HG02763 (cell line): ENCODE measurements around the gene CCDC120.

ENCODE experiments used
- ATAC-seq: cut with Tn5 transposase; IDR thresholded peaks from one replicate; pipeline ENCODE4 v1.9.1; 2021; ENCODE audit warnings: mild to moderate bottlenecking, moderate library complexity; ENCODE audit not compliant: unreplicated experiment

The CCDC120 gene

DNA sequence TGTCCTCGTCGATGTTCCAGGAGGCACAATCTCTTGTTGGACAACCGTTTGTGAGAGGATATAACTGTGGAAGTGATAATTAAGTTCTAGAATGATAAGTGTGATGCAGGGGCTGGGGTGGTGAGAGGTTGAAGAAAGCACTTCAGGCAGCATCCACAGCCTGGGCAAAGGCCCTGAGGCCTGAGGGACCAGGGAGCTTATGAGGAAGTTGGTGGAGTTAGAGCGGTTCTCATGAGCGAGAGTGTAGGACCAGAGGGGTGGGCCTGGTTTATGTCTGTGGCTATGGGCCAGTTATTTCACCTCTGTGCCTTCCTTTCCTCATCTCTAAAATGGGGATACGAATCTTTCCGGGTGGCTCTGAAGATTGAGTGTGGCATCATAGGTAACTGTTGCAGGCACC, 2.7 kb downstream of the CCDC120 start:
- ATAC-seq: no peak

DNA sequence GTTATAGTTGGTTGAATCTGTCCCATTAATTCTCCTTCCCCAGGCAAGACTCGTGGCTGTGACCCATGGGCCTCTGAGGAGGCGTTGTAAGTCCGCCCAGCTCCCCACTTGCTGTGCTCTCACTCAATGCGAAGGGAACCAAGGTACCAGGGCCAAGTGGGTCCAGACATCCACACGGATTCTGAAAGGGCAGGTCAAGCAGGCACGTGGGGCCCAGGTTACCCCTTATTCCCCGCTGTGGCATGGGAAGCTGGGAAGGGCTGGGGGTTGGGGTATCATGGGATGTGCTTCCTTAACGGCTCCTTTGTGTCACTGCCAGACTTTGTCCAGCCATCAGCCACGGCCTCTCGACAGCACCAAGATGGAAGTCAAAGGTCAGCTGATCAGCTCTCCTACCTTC, 3.1 kb downstream of the CCDC120 start:
- no peak for ATAC-seq

DNA sequence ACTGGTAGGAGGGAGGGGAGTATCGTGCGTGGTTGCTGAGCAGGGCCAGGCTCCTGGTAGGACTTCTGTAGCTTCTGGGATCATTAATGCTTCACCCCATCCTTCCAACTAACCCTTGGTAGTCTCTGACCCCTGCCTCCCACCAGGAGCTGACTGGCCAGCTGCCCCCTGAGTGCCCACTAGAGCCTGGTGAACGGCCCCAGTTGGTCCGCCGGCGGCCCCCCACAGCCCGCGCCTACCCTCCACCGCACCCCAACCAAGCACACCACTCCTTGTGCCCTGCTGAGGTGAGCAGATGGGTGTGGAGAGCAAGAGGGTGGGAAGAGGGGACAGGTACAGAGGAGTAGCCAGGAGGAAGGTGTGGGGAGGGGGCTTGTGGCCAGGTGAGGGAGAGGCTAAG, 4.9 kb downstream of the CCDC120 start:
- no peak for ATAC-seq

DNA sequence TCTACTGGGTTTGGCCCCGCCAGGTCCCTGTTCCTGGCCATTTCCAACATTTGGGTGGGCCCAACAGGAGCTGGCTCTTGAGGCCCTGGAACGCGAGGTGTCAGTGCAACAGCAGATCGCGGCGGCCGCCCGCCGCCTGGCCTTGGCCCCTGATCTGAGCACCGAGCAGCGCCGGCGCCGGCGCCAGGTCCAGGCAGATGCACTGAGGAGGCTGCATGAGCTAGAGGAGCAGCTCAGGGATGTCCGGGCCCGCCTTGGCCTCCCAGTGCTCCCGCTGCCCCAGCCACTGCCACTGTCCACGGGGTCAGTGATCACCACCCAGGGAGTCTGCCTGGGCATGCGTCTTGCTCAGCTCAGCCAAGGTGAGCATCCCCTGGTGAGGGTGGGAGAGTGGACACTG, 5.5 kb downstream of the CCDC120 start:
- ATAC-seq: no peak

DNA sequence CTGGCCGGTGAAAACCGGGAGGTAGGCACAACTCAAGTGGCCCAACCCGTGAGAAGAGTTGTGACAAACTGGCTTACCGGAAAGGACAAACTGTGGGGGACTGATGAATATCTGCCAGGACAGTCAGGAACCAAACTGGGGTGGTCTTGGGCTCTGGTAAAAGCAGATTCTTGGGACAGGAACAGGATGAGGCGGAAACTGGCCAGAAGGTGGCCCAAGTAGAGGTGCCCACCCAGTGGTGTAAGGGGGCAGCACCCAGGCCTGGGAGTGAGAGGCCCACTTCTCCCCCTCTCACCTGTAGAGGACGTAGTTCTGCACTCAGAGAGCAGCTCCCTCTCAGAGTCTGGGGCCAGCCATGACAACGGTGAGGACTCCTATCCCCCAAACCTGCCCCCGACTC, 5.9 kb downstream of the CCDC120 start:
- ATAC-seq: no peak

DNA sequence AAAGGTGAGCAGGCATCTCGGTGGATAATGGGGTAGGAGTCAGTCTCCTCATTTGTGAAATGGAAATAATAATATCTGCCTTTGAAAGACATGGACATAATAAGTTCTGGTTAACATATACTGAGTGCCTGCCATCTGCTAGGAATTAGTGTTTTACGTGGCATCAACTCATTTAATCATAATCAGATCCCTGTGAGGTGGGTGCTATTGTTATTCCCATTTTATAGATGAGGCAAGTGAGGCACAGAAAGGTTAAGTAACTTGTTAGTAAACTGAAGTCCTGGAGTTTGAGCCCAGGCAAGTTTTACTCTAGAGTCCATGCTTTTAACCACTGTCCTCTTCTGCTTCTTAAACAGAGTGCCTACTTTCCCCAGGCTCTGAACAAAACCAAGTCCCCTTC, 7.5 kb downstream of the CCDC120 start:
- ATAC-seq: no peak

DNA sequence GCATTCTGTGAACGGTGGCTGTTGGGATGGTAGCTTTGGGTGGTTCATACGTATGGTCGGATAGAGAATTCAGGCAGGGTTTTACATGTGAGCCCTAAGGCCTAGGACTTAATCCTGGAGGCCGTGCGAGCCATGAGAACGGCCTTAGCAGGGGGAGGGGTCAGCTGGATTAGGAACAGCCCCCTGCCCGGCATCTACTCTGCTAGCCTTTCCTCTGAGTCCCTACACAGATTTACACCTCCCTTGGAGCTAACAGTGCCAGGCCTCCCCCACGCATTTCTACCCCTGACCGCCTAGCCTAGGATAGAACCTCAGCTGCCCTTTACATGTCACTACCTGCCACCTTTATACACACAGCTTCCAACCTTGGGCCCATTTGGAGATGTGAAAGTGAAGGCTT, 7.9 kb downstream of the CCDC120 start:
- no peak for ATAC-seq

DNA sequence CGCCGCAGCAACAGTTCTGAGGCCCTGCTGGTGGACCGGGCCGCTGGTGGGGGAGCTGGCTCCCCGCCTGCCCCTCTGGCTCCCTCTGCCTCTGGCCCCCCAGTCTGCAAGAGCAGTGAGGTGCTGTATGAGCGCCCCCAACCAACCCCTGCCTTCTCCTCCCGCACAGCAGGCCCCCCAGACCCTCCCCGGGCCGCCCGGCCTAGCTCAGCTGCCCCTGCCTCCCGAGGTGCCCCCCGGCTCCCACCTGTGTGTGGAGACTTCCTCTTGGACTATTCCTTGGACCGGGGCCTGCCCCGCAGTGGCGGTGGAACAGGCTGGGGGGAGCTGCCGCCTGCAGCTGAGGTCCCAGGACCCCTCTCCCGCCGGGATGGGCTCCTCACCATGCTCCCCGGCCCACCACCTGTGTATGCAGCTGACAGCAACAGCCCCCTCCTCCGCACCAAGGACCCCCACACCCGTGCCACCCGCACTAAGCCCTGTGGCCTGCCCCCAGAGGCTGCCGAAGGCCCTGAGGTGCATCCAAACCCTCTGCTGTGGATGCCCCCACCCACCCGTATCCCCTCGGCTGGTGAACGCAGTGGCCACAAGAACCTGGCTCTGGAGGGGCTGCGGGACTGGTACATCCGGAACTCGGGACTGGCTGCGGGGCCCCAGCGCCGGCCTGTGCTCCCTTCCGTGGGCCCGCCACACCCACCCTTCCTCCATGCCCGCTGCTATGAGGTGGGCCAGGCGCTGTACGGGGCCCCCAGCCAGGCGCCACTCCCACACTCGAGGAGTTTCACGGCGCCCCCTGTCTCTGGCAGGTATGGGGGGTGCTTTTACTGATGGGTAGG, 8.7 kb downstream of the CCDC120 start:
- no peak for ATAC-seq

DNA sequence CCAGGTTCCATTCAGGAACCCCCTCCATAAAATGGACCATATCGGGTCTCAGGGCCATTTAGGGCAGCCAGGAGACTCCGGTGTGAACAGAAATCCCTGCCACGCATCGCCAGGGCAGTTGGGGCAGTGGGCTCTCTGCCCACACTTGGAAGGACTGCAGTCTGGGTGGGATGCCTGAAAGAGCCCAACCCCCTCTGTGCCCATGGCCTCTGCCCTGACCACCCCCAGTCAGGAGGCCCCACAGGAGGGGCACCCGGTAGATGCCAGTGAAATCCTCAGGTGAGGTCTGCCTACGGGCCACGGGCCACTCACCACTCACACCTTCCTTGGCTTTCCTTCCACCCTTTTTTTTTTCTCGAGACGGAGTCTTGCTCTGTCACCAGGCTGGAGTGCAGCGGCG, 10.2 kb downstream of the CCDC120 start:
- no peak for ATAC-seq

DNA sequence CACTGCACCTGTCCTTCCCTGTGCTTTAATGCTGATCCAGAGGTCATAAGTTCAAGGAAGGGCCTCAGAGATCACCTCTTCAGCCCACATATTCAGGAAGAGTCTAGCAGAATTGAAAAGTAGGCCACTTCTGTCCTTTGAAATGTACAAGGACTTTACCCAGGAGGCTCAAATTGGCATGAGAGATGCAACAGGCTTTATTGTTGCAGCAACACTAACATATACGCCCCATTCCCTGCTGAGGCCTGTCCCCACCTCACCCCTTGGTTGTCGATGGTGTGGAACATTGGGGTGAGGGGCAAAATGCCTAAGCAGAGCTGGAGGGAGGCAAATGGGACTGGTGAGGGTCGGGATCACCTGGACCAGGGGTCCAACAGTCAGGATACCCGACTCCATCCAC, 12.2 kb downstream of the CCDC120 start:
- no peak for ATAC-seq

DNA sequence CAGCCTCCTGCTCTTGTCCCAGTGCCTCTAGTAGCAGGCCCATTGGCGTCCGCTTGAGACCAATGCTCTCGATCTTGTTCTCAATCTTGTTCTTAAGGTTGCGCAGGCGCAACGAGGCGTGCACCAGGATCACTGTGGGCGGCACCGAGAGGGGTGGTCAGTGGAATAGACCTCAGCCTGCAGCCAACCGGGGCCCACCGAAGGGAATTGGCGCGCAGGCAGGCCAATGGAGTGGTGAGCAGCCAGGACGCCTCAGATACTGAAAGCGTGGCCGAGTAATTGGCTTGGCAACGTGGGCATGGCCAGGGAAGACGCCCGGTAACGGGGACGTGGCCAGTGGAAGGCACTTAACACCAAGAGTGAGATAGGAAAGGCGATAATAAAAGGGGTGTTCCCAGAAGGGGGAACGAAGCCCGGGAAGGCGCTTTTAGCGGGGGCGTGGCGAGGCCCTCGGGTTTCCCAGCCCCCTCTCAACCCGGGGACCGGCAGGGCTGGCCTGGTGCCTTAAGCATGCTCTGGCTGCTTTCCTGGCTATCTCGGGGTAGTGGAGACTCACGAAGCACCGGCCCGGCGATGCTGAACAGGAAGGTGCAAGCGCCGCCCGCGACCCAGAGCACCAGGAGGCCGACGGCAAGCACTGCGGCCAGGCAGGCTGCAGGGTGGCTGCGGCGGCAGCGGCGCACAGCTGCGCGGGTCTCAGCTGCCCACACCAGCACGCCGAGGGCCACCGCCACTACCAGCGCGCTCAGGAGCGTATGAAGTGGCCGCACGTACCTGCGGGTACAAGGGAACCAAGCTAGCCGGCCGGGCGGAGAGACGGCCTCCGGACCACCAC, 13.3 kb downstream of the CCDC120 start:
- no peak for ATAC-seq

DNA sequence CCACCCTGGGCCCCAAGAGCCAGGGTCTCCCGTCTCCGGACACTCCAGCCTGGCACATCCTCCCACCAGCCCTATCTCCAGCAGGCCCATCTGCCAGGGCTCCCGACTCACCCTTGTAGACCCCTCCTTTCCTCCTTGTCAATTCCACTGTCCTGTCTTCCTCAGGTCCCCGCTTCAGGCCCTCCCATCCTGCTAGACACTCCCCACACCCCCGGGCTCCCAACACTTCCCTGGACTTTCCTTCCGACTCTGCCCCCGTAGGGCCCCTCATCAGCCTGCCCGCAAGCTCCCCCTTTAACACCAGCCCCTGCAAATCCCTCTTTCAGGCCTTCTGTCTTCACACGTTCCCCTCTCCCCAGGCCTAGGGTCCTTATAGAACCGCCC, 13.9 kb downstream of the CCDC120 start:
- no peak for ATAC-seq

DNA sequence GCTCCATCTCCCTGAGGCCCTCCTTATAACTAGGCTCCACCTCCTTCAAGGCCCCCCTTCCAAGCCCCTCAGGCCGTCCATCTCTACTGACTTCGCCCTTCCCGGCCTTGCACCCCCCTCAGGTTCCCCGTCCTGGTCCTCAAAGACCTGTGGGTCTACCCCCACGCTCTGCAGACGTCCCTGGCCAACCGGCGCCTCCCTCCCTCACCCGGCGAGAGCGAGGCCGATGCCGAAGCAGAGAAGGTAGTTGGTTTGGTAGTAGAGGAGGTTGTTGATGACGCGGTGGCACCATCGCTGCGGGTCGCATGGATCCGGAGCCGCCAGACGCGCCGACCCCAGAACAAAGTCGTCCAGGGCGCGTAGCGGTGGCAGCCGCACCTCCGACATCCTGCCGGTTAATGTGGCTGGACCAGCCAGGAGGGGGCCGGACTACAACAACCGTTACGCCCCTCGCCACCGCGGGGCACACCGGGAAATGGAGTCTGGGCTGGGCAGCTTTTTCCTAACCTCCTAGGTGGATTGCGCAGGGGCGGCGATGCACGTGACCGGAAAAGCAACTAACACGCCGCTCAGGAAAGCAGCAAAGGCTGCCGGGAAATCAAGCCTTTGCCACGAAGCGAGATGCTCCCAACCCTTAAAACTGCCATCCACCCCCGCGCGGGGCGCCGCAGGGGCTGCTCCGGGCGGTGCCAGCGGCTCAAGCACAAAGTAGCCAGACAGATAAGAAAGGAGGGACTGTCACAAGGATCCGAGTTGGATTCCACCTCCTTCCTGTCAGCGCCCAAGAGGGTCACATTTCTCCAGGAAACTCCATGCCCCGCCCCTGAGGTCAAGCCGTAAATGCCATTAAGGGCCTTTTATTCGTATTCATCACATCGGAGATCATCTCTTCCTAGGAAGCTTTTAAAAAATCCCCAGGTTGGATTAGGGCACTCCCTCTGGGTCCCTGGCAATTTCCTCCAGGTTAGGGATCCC, 15.1 kb downstream of the CCDC120 start, which contains the start of gene PRAF2:
PRAF2 (minus strand) TSS at position 402 of the 975 bp plus-strand sequence; CDS start at position 387, 15 bp downstream.
- ATAC-seq: no peak

DNA sequence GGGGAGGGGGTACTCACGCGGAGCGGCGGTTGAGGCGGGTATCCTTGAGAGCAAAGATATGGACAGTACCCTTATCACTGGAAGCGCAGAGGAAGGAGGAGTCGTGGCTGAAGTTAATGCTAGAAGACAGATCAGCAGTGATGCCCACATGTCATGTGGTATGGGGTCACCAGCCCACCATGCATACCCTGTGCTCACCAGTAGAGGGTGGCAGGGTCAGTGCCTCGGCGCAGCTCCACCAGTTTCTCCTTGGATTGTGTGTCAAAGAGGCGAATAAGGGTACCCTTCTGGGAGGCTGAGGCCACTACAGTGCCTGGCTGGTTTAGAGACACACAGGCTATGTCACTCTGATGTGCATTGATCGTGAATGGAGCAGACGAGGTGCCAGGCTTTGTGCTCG, 16.5 kb downstream of the CCDC120 start:
- ATAC-seq: no peak

DNA sequence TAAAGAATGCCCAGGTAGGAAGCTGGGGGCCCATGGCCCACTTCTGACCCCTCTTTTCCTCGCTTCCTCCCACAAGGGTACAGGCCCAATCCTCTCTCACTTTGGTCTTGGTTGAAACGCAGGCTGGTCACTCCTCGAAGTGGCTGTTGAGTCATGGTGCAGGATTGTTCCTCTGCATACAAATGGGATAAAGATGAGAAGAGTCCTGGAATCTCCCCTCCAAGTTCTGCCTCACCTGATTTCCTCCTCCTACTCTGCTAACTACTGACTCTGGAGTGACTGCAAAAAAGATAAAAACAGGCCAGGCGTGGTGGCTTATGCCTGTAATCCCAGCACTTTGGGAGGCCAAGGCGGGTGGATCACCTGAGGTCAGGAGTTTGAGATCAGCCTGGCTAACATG, 19.1 kb downstream of the CCDC120 start:
- ATAC-seq: no peak

DNA sequence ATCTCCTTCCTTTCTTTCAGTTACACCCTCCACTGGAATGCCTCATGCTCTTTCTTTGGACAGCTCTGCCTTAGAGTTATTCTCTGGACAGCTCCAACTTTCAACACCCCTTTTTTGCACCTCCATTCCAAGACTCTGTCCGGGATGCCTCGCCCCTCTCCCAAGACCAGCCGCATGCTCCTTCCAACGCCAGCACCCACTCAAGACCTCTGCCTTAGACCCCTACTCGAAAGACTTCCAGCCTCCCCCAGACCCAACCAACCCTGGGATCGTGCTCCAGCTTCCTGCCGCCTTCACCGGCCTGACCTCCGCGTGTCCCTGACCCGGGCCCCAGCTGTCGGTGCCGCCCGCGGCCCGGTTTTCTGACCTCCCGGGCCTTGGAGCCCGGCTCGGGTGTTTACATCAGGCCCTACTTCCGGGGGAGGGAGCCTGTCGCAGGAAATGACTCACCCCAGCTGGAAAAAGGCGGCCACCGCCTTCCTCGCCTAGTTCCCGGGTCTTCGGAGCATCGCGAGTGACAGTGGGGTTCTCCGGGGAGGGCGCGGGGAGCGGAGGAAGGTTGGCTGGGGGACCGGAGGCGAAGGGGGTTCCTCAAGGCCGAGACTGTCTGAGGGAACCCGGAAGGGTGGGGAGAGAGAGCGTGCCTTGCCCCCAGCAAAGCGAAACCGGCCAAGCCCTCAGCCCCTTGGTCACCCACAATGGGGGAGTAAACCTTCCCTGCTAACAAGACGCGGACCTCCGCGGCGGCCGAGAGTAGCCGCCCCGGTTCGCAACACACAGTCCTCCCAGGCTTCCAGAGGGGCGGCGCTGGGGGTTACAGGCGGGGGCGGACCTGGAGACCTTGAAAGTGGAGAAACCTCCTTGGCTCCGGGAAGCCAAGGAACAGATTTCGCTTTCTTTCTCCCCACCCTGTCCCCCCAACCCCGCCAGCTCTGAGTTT, 21.0 kb downstream of the CCDC120 start, which contains the start of gene WDR45:
WDR45 (minus strand) TSS at position 399 of the 940 bp plus-strand sequence. CDS start 1,792 bp downstream, outside the sequence.
- no peak for ATAC-seq

DNA sequence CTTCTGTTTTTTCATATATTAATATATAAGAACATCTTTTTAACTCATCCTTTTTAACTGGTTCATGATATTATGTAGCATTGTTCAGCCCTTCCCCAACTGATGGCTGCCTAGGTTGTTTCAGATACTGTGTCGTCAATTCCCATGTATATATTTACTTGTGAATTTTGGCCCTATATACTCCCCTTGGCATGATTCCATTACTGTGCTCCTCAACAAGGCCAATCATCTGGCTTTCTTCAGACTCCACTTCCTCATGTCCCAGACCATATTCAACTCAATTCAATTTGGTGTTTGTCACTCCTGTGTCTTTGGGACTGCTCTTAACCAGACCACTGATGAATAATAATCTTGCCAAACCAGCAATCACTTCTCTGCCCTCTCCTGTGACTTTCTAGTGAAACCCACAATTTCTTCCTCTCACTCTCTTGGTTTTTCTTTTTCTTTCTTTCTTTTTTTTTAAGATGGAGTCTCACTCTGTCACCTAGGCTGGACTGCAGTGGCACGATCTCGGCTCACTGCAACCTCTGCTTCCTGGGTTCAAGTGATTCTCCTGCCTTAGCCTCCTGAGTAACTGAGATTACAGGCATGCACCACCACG, 23.6 kb downstream of the CCDC120 start:
- no peak for ATAC-seq

DNA sequence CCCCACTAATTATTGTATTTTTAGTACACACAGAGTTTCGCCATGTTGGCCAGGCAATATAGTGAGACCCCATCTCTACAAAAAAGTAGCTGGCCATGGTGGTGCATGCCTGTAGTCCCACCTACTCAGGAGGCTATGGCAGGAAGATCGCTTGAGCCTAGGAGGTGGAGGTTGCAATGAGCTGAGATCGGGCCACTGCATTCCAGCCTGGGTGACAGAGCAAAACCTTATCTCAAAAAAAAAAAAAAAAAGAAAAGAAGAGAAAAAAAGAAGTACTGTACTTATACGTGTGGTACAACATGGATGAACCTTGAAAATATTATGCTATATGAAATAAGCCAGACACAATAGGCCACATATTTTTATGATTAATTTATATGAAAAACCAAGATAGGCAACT, 30.8 kb downstream of the CCDC120 start:
- no peak for ATAC-seq

DNA sequence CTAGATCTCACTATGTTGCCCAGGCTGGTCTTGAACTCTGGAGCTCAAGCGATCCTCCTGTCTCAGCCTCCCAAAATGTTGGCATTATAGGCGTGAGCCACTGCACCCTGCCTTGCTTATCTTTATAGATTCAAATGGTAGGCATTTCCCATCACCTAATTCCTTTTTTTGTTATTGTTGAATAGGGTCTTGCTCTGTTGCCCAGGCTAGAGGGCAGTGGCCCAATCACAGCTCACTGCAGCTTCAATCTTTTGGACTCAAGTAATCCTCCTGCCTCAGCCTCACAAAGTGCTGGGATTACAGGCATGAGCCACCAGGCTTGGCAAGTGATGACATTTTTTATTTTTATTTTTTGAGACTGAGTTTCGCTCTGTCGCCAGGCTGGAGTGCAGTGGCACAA, 37.6 kb downstream of the CCDC120 start:
- ATAC-seq: no peak
